ENCODE measurements around the gene VWF.

VWF gene

DNA sequence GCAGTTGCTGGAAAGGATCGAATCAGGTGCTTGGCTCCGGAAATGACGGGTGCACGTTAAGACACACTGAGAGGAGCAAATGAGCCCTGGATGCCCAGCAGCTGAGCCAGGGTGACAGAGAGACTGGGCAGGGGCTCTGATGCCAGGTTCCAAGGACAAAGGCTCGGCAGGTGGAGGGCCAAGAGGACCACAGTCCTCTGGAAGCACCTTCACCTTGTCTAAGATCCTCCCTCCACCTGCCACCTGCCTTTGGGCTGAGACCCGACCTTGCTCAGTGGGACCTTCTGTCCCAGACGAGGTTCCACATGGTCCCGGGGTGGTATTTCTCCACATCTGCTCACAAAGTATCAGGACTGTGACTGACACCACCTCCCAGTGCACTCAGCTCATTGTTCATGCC lies 180.4 kb downstream of the VWF start:
- no peak for DNase-seq

DNA sequence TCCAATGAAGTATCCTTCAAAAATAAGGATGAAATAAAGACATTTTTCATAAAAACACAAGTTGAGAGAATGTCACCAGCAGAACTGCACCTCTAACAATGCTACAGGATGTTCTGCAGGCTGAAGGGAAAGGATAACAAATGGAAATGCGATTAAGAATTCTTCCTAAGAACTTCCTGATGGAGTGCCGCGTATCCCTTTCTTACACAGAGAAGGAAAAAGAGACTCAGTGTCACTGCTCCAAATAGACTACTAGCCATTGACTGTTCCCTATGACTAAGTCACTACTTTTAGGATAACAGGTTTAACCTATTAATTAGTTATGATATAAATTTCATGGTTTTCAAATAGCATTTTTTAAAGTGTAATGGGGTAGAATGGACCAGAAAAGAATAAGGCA lies 182.6 kb downstream of the VWF start:
- DNase-seq, result no peak

DNA sequence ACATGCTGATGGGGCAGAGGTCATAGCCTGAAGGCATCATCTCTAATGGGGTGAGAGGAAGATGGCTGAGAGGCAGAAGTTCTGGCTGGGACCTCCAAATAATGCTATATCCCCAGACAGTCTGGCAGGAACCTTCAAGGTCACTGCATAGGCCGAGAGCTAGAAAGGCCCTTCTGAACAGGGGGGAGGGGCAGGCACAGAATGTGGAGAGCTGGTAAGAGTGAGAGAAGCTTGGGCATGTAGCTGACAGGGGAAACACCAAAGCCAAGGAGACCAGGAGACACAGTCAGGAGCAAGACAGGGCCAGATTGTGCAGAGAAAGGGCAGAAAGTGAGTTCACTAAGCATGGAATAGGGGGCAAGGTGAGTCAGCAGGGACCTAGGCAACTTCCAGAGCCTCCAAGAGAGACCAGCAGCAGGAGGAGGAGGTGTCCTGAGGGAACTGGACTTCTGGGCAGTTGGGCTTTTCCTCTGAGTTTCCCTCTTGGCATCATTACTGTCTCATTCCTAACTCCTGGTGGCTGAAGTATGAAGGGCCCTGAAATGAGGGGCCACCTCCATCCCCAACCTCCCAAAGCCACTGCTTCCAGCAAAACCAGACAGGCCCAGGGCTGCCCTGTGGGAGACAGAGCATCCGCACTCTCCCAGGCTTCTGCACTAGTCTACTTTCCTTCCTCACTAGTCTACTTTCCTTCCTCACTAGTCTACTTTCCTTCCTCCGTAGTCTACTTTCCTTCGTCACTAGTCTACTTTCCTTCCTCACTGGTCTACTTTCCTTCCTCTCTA lies 196.5 kb downstream of the VWF start:
- DNase-seq, result no peak

GRCh38 chr12:5925646-5926045 lies 198.8 kb downstream of the VWF start:
- DNase-seq, result no peak

GRCh38 chr12:5924342-5924741 lies 200.1 kb downstream of the VWF start:
- DNase-seq, result no peak

DNA sequence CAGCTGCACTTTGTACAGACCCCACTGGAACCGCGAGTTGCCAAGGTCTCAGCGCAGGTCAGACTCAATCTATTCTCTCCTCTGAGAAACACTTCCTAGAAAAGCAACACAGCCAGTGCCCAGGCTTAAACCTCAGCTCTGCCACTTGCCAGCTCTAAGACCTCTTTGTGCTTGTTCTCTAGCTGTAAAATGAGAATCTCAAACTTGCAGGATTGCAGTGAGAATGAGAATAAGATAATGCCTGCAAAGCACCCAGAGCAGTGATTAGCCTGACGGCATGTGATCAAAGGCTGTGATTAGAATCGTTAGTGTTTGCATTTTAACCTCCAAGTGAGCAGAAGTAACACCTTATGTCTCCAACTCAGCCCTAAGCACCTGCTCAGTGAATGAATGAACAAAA lies 200.7 kb downstream of the VWF start:
- no peak for DNase-seq

DNA sequence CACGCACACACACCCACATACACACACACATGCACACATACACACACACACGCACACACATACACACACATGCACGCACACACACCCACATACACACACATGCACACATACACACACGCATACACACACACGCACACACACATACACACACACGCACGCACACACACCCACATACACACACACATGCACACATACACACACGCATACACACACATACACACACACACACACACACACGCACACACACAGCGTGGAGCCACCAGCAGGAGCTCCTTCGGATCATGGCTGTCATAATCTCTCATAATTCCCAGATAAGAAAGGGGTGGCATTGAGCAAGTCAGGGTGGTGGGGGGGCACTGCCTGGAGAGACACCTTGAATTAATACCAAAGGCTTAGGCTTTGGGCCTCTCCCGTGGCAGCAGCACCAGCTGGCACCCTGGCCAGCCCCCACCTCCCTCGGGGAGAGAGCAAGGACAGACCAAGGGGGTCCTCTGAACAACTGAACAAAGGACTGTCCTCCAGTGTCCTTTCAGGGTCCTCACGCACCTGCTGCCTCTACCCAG lies 201.3 kb downstream of the VWF start:
- DNase-seq, result no peak

- DNase-seq, result no peak
These were observed 202.2 kb downstream of the VWF start for GRCh38 chr12:5921966-5922899.

DNA sequence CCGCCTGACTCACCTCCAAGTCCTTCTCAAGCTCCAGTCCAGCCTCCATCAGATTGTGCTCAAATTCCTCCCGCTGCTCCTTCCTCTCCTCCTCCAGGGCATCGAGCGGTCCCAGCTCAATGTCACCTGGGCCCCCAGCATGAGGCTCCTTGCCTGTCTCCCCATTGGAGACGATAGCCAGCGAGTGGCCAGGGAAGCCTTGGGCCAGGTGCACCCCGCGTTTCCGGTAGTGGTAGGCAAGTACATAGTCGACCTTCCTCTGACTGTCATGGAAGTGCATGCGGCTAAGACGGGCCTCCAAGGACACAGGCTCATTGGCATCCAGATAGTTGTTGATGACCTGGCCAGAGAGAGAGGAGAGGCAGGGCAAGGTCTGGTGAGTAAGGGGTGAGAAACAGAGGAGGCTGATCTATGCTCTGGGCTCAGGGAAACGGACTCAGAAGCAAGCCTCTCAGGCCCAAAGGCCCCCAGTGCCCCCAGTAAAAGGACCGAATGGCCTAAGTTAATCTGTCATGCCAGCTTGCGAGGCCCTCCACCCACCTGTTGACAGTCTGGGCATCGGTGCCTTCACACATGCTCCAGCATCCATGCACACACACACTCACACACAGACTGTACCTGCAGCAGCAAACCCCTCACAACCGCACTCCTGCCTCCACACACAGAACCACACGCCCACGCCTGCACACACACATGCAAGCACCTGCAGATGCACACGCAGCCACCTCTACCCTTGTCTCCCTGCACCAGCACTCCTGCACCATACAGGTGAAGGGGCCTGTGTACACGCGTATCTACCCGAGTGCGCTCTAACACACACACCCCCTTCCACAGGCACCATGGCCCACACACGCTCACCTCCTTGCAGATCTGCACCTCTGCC lies 203.2 kb downstream of the VWF start:
- no peak for DNase-seq

GRCh38 chr12:5916785-5917290 lies 207.6 kb downstream of the VWF start:
- DNase-seq, result no peak

GRCh38 chr12:5915511-5915910 lies 209.0 kb downstream of the VWF start:
- DNase-seq, result no peak

- DNase-seq, result no peak
These were observed 209.9 kb downstream of the VWF start for GRCh38 chr12:5914387-5915149.

- DNase-seq, result no peak
These were observed 211.1 kb downstream of the VWF start for GRCh38 chr12:5913387-5913786.

GRCh38 chr12:5912437-5913334 lies 211.8 kb downstream of the VWF start:
- no peak for DNase-seq

- DNase-seq, result no peak
These were observed 212.5 kb downstream of the VWF start for GRCh38 chr12:5912011-5912410.

GRCh38 chr12:5910790-5911548 lies 213.5 kb downstream of the VWF start:
- DNase-seq, result no peak

- DNase-seq, result no peak
These were observed 214.9 kb downstream of the VWF start for GRCh38 chr12:5909560-5909959.

DNA sequence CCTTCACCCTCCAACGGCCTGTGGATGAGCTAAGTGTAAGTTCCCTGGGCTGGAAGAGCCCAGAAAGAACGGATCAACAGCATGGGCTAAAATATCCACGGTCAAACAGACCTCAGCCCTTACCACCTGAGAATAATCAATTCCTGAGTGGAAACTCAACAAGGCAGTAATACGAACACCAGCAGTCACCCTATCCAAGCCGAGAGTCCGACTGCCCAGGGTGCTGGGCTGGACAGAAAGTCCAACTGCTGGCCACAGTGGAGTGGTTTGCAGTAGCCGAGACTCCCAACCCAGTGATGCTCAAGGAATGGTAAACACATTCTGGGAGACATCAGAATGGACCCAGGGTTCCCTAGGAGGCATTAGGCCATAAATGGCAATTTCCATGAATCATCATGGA lies 216.2 kb downstream of the VWF start:
- no peak for DNase-seq

DNA sequence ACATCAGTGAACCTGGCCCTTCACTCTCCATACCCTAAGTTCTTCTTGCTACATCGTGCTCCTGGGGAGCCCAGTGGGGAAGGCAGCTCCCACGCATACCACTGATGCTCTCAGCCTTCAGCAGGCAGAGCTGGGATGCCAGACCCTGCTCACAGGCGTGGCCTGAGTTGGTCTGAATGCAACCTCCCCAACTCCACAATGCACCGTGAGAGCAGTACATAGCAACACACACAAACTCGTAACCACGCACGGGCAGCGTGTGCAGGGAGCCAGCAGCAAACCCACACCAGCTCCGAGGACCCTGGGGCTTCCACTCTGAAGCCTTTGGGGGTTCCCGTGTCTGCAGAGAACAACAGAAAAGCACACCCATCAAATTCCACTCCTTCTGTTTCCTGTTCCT lies 216.7 kb downstream of the VWF start:
- DNase-seq, result no peak

GRCh38 chr12:5905757-5906156 lies 218.7 kb downstream of the VWF start:
- DNase-seq, result no peak
